DMS 273 (cell line): ENCODE data around the gene PDXK.

Experiments
- DNase-seq: peaks from one replicate; lab custom pipeline; 2025; ENCODE audit not compliant: unreplicated experiment; lab: John Stamatoyannopoulos, UW

The PDXK gene

DNA sequence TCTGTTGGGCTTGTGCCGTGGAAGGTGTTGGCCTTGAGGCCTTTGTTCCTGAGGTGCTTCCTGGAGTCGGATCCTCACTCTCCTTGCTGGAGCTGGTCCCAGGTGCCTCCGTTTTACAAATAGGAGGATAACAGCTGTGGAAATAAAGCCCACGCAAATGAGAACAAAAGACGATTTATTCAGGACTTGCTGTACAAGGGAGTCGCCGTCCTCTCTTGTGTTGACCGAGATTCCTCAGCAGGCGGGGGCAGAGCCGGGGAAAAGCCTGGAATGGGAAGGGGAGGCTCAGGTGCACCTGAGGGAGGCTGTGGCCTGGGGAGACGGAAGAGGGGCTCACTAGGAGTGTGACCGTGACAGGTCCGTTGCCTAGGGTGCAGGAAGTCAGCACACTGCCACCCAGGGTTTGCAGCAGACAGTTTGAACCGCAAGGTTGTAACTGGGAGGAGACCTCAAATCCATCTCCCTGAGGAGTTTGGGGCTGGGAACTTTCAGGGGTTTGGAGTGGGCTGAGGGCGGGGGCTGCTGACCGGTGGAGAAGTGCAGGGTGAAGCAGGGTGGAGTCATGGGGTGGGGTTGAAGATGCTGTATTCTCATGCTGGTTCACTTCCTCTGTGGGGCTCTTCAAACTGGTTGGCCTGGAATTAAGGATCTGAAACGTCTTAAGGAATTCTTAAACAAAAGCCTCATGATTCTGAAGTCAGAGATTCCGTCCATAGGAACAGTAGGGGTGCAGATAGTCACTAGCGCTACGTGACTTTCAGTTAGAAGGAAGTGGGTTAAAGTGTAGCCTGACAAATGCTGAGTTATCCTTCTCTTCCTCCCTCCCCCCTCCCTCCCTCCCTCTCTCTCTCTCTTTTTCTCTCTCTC, 59.8 kb downstream of the PDXK start:
- no peak for DNase-seq

DNA sequence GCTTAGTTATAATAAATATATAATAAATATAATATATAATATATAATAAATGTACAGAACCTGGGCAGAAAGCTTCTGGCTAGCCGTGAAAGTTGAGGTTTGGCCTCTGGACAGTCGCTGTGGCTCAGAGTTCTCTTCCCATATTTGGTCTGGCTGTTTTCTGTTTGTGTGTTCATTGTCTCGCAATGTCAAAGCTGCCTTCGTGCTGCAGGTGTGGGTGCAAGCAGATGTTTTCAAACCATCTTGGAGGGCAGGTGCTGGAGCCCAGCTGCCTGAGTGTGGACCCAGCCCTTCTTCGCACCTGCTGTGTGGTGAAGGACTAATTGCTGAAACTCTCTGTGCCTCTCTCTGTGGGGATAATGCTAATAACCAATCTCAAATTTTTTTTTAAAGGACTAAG, 60.7 kb downstream of the PDXK start:
- DNase-seq, result no peak

GRCh38 chr21:43781846-43782245, 62.9 kb downstream of the PDXK start:
- no peak for DNase-seq

- no peak for DNase-seq
Measured at GRCh38 chr21:43782431-43783097, 63.6 kb downstream of the PDXK start.

- no peak for DNase-seq
Measured at GRCh38 chr21:43783098-43783700, 64.3 kb downstream of the PDXK start.

- DNase-seq, result no peak
Measured at GRCh38 chr21:43785134-43785533, 66.2 kb downstream of the PDXK start.

- no peak for DNase-seq
Measured at GRCh38 chr21:43786300-43786806, 67.4 kb downstream of the PDXK start.

- no peak for DNase-seq
Measured at GRCh38 chr21:43786807-43787440, 68.0 kb downstream of the PDXK start.

- DNase-seq, result peak; percentile 97
Measured at GRCh38 chr21:43789276-43790009, 70.5 kb downstream of the PDXK start, which contains the start of gene RRP1. RRP1 (plus strand) TSS chr21:43789577; CDS start chr21:43789630, 53 bp downstream.

GRCh38 chr21:43790010-43790524, 71.1 kb downstream of the PDXK start:
- peak; percentile 33 for DNase-seq

- no peak for DNase-seq
Measured at GRCh38 chr21:43792406-43792805, 73.5 kb downstream of the PDXK start.

DNA sequence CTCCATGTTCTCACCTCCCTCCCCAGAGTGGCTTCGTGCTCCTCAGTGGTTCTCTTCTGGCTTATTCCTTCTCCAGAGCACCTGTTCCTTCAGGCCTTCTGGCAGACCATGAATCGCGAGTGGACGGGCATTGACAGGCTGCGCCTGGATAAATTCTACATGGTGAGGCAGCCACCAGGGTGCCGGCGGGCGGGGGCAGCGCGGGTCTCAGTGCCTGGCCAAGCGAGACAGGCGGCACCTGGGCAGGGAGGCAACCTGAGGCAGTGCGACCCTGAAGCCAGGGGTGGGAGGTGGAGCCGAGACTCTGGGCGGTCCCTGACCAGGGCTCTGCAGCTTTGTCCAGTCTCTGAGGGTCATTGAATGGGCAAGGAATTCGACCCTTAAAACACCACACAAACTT, 74.3 kb downstream of the PDXK start:
- no peak for DNase-seq

GRCh38 chr21:43794311-43794710, 75.4 kb downstream of the PDXK start:
- DNase-seq, result no peak

GRCh38 chr21:43794857-43795256, 75.9 kb downstream of the PDXK start:
- DNase-seq, result no peak

DNA sequence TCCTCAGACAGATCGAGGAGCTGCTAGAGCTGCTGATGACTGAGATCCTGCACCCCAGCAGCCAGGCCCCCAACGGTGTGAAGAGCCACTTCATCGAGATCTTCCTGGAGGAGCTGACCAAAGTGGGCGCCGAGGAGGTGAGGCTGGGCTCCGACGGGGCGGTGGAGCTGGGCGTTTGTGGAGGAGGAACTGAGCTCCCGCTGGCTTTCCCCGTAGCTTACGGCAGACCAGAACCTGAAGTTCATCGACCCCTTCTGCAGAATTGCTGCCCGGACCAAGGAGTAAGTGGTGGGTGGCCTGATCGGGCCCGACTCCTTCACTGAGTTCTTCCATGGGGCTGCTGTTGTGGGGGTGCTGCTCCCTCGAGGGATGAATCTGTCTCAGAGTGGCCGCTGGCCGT, 78.5 kb downstream of the PDXK start:
- no peak for DNase-seq

- no peak for DNase-seq
Measured at GRCh38 chr21:43797925-43798715, 79.2 kb downstream of the PDXK start.

DNA sequence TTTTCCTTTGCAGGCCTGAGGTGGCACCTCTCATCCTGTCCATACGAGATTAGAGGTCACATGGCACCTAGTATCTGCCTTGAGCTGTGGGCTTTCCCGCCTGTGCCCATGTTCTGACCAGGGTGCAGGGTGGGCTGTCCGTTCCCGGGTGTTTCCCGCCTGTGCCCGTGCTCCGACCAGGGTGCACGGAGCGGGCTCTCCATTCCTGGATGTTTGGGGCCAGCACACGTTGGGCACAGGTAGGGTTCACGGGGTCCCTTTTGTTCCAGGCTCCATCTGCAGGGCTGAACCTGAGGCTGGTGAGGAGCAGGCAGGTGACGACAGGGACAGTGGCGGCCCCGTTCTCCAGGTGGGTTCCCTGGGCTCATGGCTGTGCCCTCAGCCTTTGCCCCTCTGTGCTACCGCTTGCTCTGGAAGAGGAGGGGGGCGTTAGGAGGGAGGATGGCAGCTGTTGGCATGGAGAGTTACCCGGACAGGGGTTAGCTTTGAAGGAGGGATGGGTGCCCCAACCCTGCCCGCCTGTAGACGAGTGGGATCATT, 80.4 kb downstream of the PDXK start:
- no peak for DNase-seq

DNA sequence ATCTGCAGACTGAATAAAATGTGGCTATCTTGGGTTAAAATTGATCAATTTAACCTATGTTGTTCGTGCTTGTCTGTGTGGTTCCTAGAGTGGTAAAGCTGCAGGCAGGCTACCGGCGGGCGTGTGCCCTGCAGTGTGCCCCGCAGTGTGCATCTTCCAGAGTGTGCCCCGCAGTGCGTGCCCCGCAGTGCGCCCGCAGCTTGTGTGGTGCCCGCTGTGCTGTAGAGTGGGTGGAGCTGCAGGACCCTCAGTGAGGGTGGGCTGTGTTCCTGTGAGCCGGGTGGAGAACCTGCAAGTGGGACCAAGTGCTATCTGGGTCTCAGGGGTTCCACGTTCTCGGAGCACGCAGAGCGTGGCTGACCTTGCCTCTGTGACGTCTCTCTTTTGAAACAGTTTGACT, 81.2 kb downstream of the PDXK start:
- DNase-seq, result no peak

DNA sequence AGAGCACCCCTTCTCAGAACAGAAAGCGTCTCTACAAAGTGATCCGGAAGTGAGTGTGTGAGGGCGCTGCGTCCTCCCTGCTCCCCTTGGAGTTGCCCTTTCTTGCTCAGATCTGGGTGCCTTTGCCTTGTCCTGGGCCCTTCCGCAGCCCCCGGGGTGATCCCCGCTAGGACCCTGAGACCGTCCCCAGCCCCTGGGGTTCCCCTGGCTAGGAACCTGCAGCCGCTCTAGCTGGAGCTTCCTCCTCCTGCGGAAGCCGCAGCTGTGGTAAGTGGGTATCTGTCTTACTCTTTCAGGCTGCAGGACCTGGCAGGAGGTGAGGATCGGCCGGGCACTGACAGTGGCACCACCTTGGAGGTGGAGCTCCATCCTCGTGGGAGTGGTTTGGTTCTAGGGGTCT, 81.6 kb downstream of the PDXK start:
- no peak for DNase-seq
